ENCODE data around the gene RFWD3. TPM values are rescaled to one million over a fixed set of nuclear protein-coding genes. Genes with fewer than 3 reads are reported as not detected.

The RFWD3 gene
- total RNA-seq, 2 donors from 2014 or later, result 2.9 to 9.7 TPM

- H3K27me3 ChIP-seq, result no peaks in the 10 kb centered on the region
- DNase-seq (ENCODE audit: low spot score), result no peak
- no peak overlapping the region for H3K27ac ChIP-seq
- H3K4me1 ChIP-seq, result peaks cover 0 to 6% of the 10 kb centered on the region in 2 donors
- H3K9me3 ChIP-seq, result no peaks in the 10 kb centered on the region
- TF ChIP-seq CTCF (IDR thresholded peaks at IDR 0.05), result no peak
- no peaks in the 10 kb centered on the region for H3K36me3 ChIP-seq
- H3K4me3 ChIP-seq, result no peak overlapping the region
Observed at GRCh38 chr16:74583926-74584666, 82.6 kb downstream of the RFWD3 start.

- DNase-seq (ENCODE audit: low spot score), result no peak
- no peaks in the 10 kb centered on the region for H3K27me3 ChIP-seq
- H3K4me3 ChIP-seq, result no peak overlapping the region
- peaks cover 0 to 6% of the 10 kb centered on the region in 2 donors for H3K4me1 ChIP-seq
- no peak overlapping the region for H3K27ac ChIP-seq
- no peaks in the 10 kb centered on the region for H3K36me3 ChIP-seq
- H3K9me3 ChIP-seq, result no peaks in the 10 kb centered on the region
- no peak for TF ChIP-seq CTCF (IDR thresholded peaks at IDR 0.05)
Observed at GRCh38 chr16:74582970-74583369, 83.7 kb downstream of the RFWD3 start.

GRCh38 chr16:74580833-74581232 lies 85.8 kb downstream of the RFWD3 start:
- DNase-seq (ENCODE audit: low spot score), result no peak

GRCh38 chr16:74578838-74579237 lies 87.8 kb downstream of the RFWD3 start:
- Histone ChIP-seq H3K27ac (no peak overlapping the region), H3K27me3 (no peaks in the 10 kb centered on the region)

More at GRCh38 chr16:74580833-74581232, 85.8 kb downstream of the RFWD3 start:
- H3K4me1 ChIP-seq, result peaks cover 0 to 6% of the 10 kb centered on the region in 2 donors
- H3K36me3 ChIP-seq, result no peaks in the 10 kb centered on the region
- H3K4me3 ChIP-seq, result no peak overlapping the region
- no peak overlapping the region for H3K27ac ChIP-seq
- TF ChIP-seq CTCF (IDR thresholded peaks at IDR 0.05), result no peak
- no peaks in the 10 kb centered on the region for H3K27me3 ChIP-seq
- H3K9me3 ChIP-seq, result no peaks in the 10 kb centered on the region

GRCh38 chr16:74578433-74578832 lies 88.2 kb downstream of the RFWD3 start:
- H3K9me3 ChIP-seq, result no peaks in the 10 kb centered on the region
- H3K36me3 ChIP-seq, result no peaks in the 10 kb centered on the region
- DNase-seq (ENCODE audit: low spot score), result no peak
- no peak for TF ChIP-seq CTCF (IDR thresholded peaks at IDR 0.05)
- H3K27ac ChIP-seq, result no peak overlapping the region
- peaks cover 0 to 6% of the 10 kb centered on the region in 2 donors for H3K4me1 ChIP-seq
- no peaks in the 10 kb centered on the region for H3K27me3 ChIP-seq
- H3K4me3 ChIP-seq, result no peak overlapping the region

More at GRCh38 chr16:74578838-74579237, 87.8 kb downstream of the RFWD3 start:
- no peak for DNase-seq (ENCODE audit: low spot score)
- Histone ChIP-seq H3K4me3 (no peak overlapping the region), H3K9me3 (no peaks in the 10 kb centered on the region), H3K36me3 (no peaks in the 10 kb centered on the region), H3K4me1 (peaks cover 0 to 6% of the 10 kb centered on the region in 2 donors)
- TF ChIP-seq CTCF (IDR thresholded peaks at IDR 0.05), result no peak

Measured in right atrium auricular region (tissue), 2 donors.